Measurements from ENCODE around the gene MZB1. TPM values are rescaled to one million over a fixed set of nuclear protein-coding genes. Genes with fewer than 3 reads are reported as not detected.

MZB1 gene
- total and polyA plus RNA-seq, 2 donors (not counting 1 experiment from before 2014, with no cell fraction given) = 0.17 TPM; not detected in 1

- Histone ChIP-seq H3K27me3 (ENCODE audit: control insufficient read depth, insufficient read depth, low read length) (peaks cover 11% of the 10 kb centered on the region), H3K9ac (ENCODE audit: insufficient read depth, low read length) (no peak overlapping the region), H3K9me3 (ENCODE audit: control insufficient read depth, insufficient read depth, low read depth, low read length) (no peaks in the 10 kb centered on the region), H3K4me2 (ENCODE audit: extremely low read depth, insufficient read depth, low read length) (peak overlapping the region; percentile 8), H3K27ac (ENCODE audit: insufficient read depth, low read length) (no peak overlapping the region), H3K4me1 (ENCODE audit: control insufficient read depth, extremely low read depth, insufficient read depth, low read length) (peaks cover 8% of the 10 kb centered on the region), H3K36me3 (ENCODE audit: control insufficient read depth, insufficient read depth, low read length) (no peaks in the 10 kb centered on the region), H2AFZ (ENCODE audit: low read length) (no peak overlapping the region), H4K20me1 (ENCODE audit: control insufficient read depth, extremely low read depth, insufficient read depth, low read length) (no peaks in the 10 kb centered on the region), H3K4me3 (replicated peaks in 1 of 4; ENCODE audit: control extremely low read depth in 1 of 4, insufficient read depth in 1 of 4, low read depth in 3 of 4, low read length in 4 of 4) (peak overlapping the region in 3 of 4 experiments; percentile 2 to 51 (median 42)), H3K79me2 (ENCODE audit: control insufficient read depth, insufficient read depth, low read length) (no peaks in the 10 kb centered on the region)
- TF ChIP-seq CTCF (conservative IDR thresholded peaks at IDR 0.05 in 1 of 2, IDR thresholded peaks at IDR 0.05 in 1 of 2; ENCODE audit: low read depth in 1 of 2, low read length in 2 of 2) = peak; percentile 25 to 59
- TF ChIP-seq EZH2 (IDR thresholded peaks at IDR 0.05; ENCODE audit: low read length, missing control alignments) = no peak
- DNase-seq (ENCODE audit: low read depth in 2 of 2) = peak; percentile 52 to 58
These were observed 3.2 kb upstream of the MZB1 start for GRCh38 chr5:139392678-139393496.

- no peak overlapping the region for H3K4me2 ChIP-seq (ENCODE audit: extremely low read depth, insufficient read depth, low read length)
- H3K9ac ChIP-seq (ENCODE audit: insufficient read depth, low read length) = no peak overlapping the region
- no peak overlapping the region for H3K4me3 ChIP-seq (replicated peaks in 1 of 4; ENCODE audit: control extremely low read depth in 1 of 4, insufficient read depth in 1 of 4, low read depth in 3 of 4, low read length in 4 of 4)
- H3K9me3 ChIP-seq (ENCODE audit: control insufficient read depth, insufficient read depth, low read depth, low read length) = no peaks in the 10 kb centered on the region
- H4K20me1 ChIP-seq (ENCODE audit: control insufficient read depth, extremely low read depth, insufficient read depth, low read length) = no peaks in the 10 kb centered on the region
- peaks cover 11% of the 10 kb centered on the region for H3K27me3 ChIP-seq (ENCODE audit: control insufficient read depth, insufficient read depth, low read length)
- no peak for DNase-seq (ENCODE audit: low read depth in 2 of 2)
- H3K79me2 ChIP-seq (ENCODE audit: control insufficient read depth, insufficient read depth, low read length) = no peaks in the 10 kb centered on the region
- H3K27ac ChIP-seq (ENCODE audit: insufficient read depth, low read length) = no peak overlapping the region
- H2AFZ ChIP-seq (ENCODE audit: low read length) = no peak overlapping the region
- H3K36me3 ChIP-seq (ENCODE audit: control insufficient read depth, insufficient read depth, low read length) = no peaks in the 10 kb centered on the region
- H3K4me1 ChIP-seq (ENCODE audit: control insufficient read depth, extremely low read depth, insufficient read depth, low read length) = peaks cover 8% of the 10 kb centered on the region
- TF ChIP-seq CTCF (conservative IDR thresholded peaks at IDR 0.05 in 1 of 2, IDR thresholded peaks at IDR 0.05 in 1 of 2; ENCODE audit: low read depth in 1 of 2, low read length in 2 of 2) = no peak
- no peak for TF ChIP-seq EZH2 (IDR thresholded peaks at IDR 0.05; ENCODE audit: low read length, missing control alignments)
These were observed 2.6 kb upstream of the MZB1 start for GRCh38 chr5:139392324-139392677.

GRCh38 chr5:139391570-139392323 lies 2.0 kb upstream of the MZB1 start:
- TF ChIP-seq CTCF (conservative IDR thresholded peaks at IDR 0.05 in 1 of 2, IDR thresholded peaks at IDR 0.05 in 1 of 2; ENCODE audit: low read depth in 1 of 2, low read length in 2 of 2) (no peak), EZH2 (IDR thresholded peaks at IDR 0.05; ENCODE audit: low read length, missing control alignments) (no peak)
- H3K27me3 ChIP-seq (ENCODE audit: control insufficient read depth, insufficient read depth, low read length) = peaks cover 11% of the 10 kb centered on the region
- H3K4me1 ChIP-seq (ENCODE audit: control insufficient read depth, extremely low read depth, insufficient read depth, low read length) = peaks cover 8% of the 10 kb centered on the region
- H3K27ac ChIP-seq (ENCODE audit: insufficient read depth, low read length) = no peak overlapping the region
- H3K4me2 ChIP-seq (ENCODE audit: extremely low read depth, insufficient read depth, low read length) = no peak overlapping the region
- no peak overlapping the region for H3K4me3 ChIP-seq (replicated peaks in 1 of 4; ENCODE audit: control extremely low read depth in 1 of 4, insufficient read depth in 1 of 4, low read depth in 3 of 4, low read length in 4 of 4)
- H3K36me3 ChIP-seq (ENCODE audit: control insufficient read depth, insufficient read depth, low read length) = no peaks in the 10 kb centered on the region
- H4K20me1 ChIP-seq (ENCODE audit: control insufficient read depth, extremely low read depth, insufficient read depth, low read length) = no peaks in the 10 kb centered on the region
- H3K9me3 ChIP-seq (ENCODE audit: control insufficient read depth, insufficient read depth, low read depth, low read length) = no peaks in the 10 kb centered on the region
- H3K9ac ChIP-seq (ENCODE audit: insufficient read depth, low read length) = no peak overlapping the region
- DNase-seq (ENCODE audit: low read depth in 2 of 2) = peak; percentile 8 to 33
- H2AFZ ChIP-seq (ENCODE audit: low read length) = no peak overlapping the region
- H3K79me2 ChIP-seq (ENCODE audit: control insufficient read depth, insufficient read depth, low read length) = no peaks in the 10 kb centered on the region

All from fibroblast of lung (primary cell).